Measurements from ENCODE around the gene B2M. TPM values are rescaled to one million over a fixed set of nuclear protein-coding genes. Genes with fewer than 3 reads are reported as not detected.

The B2M gene
- total and polyA plus RNA-seq, 2 of the 8 experiments (the other 6 are each of a cell fraction or from before 2014, with no cell fraction given), result 78.9 to 907 TPM

GRCh38 chr15:44697014-44697413 is 14.3 kb upstream of the B2M start:
- Histone ChIP-seq H3K79me1 (ENCODE audit: low read depth, low read length) (no peaks in the 10 kb centered on the region), H2BK15ac (ENCODE audit: low read length) (no peak overlapping the region), H3K18ac (ENCODE audit: extremely low read depth, low read length) (no peak overlapping the region), H2AK5ac (ENCODE audit: low read depth, low read length) (no peak overlapping the region), H3K14ac (ENCODE audit: insufficient read length) (no peak overlapping the region), H3K79me2 (ENCODE audit: control insufficient read depth in 1 of 2, insufficient read depth in 2 of 2, low read length in 2 of 2) (no peaks in the 10 kb centered on the region), H3K27ac (ENCODE audit: low read depth, low read length) (no peak overlapping the region), H3K4me1 (replicated peaks in 1 of 4; ENCODE audit: control insufficient read depth in 3 of 4, insufficient read depth in 4 of 4, low read length in 3 of 4) (no peaks in the 10 kb centered on the region), H2BK5ac (ENCODE audit: low read depth, low read length) (no peak overlapping the region), H4K8ac (ENCODE audit: extremely low read depth, insufficient read depth, low read length) (no peak overlapping the region), H4K91ac (replicated peaks; ENCODE audit: insufficient read length, low read length) (no peak overlapping the region), H3K56ac (replicated peaks; ENCODE audit: insufficient read length, low read depth, low read length) (no peak overlapping the region), H3K4me2 (ENCODE audit: insufficient read depth in 1 of 2, low read depth in 2 of 2, low read length in 2 of 2) (no peak overlapping the region), H3K4ac (replicated peaks; ENCODE audit: insufficient read length, low read depth, low read length) (no peak overlapping the region), H2BK120ac (replicated peaks; ENCODE audit: low read depth, low read length) (no peak overlapping the region), H2BK12ac (ENCODE audit: low read depth, low read length) (no peak overlapping the region), H2BK20ac (ENCODE audit: low read length) (no peak overlapping the region), H4K20me1 (replicated peaks in 1 of 2; ENCODE audit: control insufficient read depth in 1 of 2, insufficient read depth in 2 of 2, low read length in 2 of 2) (no peaks in the 10 kb centered on the region), H3K9ac (replicated peaks in 1 of 4; ENCODE audit: extremely low read depth in 1 of 4, low read depth in 3 of 4, low read length in 3 of 4) (no peak overlapping the region), H3K9me3 (ENCODE audit: insufficient read depth in 2 of 2, low read depth in 1 of 2, low read length in 1 of 2) (no peaks in the 10 kb centered on the region; a peak in 1 of 4 replicates), H3K36me3 (ENCODE audit: control insufficient read depth in 2 of 4, insufficient read depth in 4 of 4, low read length in 3 of 4) (no peaks in the 10 kb centered on the region), H4K5ac (ENCODE audit: insufficient read length, low read depth, low read length) (no peak overlapping the region), H3K23ac (ENCODE audit: insufficient read length) (no peak overlapping the region), H3K27me3 (replicated peaks in 1 of 4; ENCODE audit: control insufficient read depth in 3 of 4, extremely low read depth in 1 of 4, insufficient read depth in 3 of 4, low read length in 3 of 4) (no peaks in the 10 kb centered on the region), H3K23me2 (ENCODE audit: low read depth, low read length) (no peaks in the 10 kb centered on the region), H2AFZ (ENCODE audit: low read length) (no peak overlapping the region), H3K4me3 (ENCODE audit: extremely low read depth in 1 of 4, insufficient read depth in 2 of 4, low read depth in 3 of 4, low read length in 4 of 4) (no peak overlapping the region)
- DNase-seq (ENCODE audit: low read depth in 1 of 2, low spot score in 2 of 2) (no peak), FAIRE-seq (no peak)
- ChIA-PET POLR2A (ENCODE audit: partially characterized antibody) (interaction anchor here (1.5 kb wide), 1 partner anchor 30 kb away, joined by 3 read pairs; no protein-coding TSS in a partner anchor), CTCF (ENCODE audit: partially characterized antibody) (no interaction called here)
- TF ChIP-seq SAP30 (IDR thresholded peaks at IDR 0.05; ENCODE audit: insufficient read depth, insufficient replicate concordance, low read length) (no peak), NRF1 (IDR thresholded peaks at IDR 0.05; ENCODE audit: low read depth, low read length) (no peak), SP2 (IDR thresholded peaks at IDR 0.05; ENCODE audit: low read length) (no peak), YY1 (IDR thresholded peaks at IDR 0.05; ENCODE audit: low read depth, low read length) (no peak), POU5F1 (IDR thresholded peaks at IDR 0.05; ENCODE audit: low read depth, low read length) (no peak), CTCF (IDR thresholded peaks at IDR 0.05; ENCODE audit: control extremely low read depth in 1 of 3, insufficient read depth in 1 of 3, low read depth in 1 of 3, low read length in 3 of 3) (no peak), GTF2F1 (IDR thresholded peaks at IDR 0.05; ENCODE audit: borderline replicate concordance, low read depth, low read length) (no peak), KDM4A (IDR thresholded peaks at IDR 0.05; ENCODE audit: low read depth, low read length, severe bottlenecking) (no peak), CHD2 (IDR thresholded peaks at IDR 0.05; ENCODE audit: low read length) (no peak), SIRT6 (IDR thresholded peaks at IDR 0.05; ENCODE audit: low read length) (no peak), KDM1A (IDR thresholded peaks at IDR 0.05; ENCODE audit: borderline replicate concordance, low read length) (no peak), TAF1 (IDR thresholded peaks at IDR 0.05; ENCODE audit: low read depth, low read length) (no peak), GABPA (IDR thresholded peaks at IDR 0.05; ENCODE audit: borderline replicate concordance, insufficient read depth, low read length) (no peak), RFX5 (IDR thresholded peaks at IDR 0.05; ENCODE audit: borderline replicate concordance, low read depth, low read length) (no peak)

Data from H1 (cell line).